ENCODE results near the gene CEP19.

Gene CEP19

DNA sequence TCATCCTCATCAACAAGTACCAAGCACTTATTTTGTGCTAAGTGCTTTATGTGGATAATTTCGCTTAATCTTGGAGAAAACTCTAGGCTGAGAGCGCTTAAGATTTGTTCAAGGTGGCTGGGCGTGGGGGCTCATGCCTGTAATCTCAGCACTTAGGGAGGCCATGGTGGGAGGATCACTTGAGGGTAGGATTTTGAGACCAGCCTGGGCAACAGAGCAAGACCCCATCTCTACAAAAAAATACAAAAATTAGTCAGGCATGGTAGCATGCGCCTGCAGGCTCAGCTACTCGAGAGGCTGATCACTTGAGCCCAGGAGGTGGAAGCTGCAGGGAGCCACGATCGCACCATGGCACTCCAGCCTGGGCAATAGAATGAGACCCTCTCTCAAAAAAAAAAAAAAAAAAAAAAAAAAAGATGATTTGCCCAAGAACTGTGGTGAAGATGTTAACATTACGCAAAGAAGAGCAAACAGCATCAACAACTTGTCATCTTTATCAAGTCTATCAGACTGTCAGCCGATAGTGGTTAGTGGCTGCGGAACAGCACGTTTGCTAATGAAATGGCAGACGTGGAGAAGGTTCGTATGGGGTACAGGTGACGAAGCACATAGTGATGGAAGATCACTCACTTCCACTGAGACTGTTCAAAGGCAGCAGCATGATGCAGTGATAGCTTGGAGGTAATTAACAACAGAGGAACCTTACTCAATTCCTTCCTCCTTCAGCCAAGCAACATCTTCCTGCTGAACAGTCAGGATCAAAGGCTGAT, 44.8 kb downstream of the CEP19 start:
- no peak for DNase-seq (ENCODE audit: low read depth in 2 of 2, low spot score in 1 of 2)

DNA sequence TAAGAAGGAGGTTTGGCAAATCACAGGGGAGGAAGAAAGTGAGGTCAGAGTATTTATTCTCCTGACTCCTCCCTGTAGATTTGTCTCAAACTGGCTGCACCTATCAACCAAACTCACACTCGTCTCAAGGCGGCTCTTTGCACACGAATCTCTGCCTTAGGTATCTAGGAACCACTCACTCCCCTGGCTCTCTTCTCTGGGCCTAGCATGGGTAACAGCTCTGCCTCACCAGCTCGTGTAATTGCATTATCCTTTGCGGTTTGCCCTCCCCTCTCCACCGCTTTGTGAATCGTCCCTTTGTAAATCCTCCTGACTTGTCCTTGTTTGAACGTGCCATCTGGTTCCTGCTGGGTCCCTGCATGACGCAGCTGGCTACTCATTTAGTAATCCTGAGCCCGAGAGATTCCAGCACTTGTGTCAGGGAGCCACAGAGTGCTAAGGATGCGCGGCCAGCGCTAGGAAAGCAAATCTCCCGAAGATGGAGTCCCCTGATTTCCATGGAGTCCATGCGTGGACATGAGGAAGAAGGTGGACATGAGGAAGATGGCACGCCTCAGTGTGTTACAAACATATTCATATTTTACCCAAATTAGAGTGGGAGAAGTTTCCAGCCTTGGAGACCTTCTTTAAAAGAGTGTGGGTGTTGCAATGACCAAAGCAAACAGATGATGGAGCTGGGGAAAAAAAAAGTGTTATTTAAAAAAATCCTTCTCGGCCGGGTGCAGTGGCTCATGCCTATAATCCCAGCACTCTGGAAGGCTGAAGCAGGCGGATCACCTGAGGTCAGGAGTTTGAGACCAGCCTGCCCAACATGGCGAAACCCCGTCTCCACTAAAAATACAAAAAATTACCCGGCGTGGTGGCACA, 45.8 kb downstream of the CEP19 start:
- no peak for DNase-seq (ENCODE audit: low read depth in 2 of 2, low spot score in 1 of 2)

DNA sequence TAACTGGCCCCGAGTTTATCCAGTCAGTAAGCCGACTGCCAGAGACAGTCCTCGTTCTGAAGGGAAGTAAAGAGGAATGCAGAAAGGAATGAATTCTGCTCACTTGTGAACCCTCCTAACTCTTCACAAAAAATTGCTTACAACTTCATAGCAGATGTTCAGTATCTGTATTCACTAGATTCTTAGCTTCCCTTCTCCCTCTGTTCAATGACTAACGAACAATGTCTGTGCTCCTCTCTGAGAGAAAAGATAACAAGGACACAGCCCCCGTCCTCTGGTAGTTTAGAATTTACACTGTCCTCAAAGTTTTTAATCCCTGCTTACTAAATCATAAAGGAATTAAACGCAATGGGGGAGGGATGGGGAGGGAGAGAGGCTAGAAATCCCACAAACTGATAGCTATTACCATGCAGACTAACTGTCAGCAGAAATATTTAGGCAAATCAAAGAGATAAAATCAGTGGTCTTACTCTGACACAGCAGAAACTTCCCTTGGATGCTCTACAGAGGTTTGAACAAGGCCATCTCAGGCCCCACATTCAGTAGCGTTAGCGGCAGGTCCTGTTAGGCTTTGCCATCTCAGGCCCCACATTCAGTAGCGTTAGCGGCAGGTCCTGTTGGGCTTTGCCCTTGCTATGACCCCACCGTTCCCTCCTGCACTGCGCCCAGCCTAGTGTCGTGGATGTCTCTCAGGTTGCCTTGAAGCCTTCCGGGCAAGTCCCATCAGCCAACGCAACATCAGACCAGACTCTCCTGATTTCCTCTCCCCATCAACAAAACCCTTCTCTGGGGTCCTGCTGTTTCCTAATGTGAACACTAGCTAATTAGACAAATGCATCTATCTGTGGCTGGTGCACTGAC, 49.1 kb downstream of the CEP19 start:
- no peak for DNase-seq (ENCODE audit: low read depth in 2 of 2, low spot score in 1 of 2)

DNA sequence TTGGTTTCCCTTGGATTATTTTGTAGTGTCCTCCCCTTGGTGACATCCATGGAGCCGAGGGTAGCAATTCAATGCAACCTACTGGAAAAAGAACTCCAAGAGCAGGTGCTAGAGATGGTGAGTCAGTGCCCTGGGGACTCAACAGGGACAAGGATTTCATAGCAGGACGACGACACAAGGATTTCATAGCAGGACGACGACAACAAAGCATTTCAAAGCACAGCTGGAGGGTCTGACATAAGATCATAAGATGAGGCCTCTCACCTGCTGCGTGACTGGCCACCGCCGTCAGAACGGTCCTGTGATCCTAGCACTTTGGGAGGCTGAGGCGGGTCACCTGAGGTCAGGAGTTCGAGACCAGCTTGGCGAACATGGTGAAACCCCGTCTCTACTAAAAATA, 50.0 kb downstream of the CEP19 start:
- DNase-seq (ENCODE audit: low read depth in 2 of 2, low spot score in 1 of 2): no peak

DNA sequence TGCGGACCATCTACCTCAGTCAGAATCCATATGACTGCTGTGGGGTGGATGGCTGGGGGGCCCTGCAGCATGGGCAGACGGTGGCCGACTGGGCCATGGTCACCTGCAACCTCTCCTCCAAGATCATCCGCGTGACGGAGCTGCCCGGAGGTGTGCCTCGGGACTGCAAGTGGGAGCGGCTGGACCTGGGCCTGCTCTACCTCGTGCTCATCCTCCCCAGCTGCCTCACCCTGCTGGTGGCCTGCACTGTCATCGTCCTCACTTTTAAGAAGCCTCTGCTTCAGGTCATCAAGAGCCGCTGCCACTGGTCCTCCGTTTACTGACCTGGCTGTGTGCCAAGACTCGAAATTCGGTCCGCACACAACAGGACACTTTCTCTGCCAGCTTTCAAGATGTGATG, 50.6 kb downstream of the CEP19 start:
- no peak for DNase-seq (ENCODE audit: low read depth in 2 of 2, low spot score in 1 of 2)

DNA sequence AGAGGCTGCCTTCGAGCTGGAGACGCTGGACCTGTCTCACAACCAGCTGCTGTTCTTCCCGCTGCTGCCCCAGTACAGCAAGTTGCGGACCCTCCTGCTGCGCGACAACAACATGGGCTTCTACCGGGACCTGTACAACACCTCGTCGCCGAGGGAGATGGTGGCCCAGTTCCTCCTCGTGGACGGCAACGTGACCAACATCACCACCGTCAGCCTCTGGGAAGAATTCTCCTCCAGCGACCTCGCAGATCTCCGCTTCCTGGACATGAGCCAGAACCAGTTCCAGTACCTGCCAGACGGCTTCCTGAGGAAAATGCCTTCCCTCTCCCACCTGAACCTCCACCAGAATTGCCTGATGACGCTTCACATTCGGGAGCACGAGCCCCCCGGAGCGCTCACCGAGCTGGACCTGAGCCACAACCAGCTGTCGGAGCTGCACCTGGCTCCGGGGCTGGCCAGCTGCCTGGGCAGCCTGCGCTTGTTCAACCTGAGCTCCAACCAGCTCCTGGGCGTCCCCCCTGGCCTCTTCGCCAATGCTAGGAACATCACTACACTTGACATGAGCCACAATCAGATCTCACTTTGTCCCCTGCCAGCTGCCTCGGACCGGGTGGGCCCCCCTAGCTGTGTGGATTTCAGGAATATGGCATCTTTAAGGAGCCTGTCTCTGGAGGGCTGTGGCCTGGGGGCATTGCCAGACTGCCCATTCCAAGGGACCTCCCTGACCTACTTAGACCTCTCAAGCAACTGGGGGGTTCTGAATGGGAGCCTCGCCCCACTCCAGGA, 51.5 kb downstream of the CEP19 start:
- no peak for DNase-seq (ENCODE audit: low read depth in 2 of 2, low spot score in 1 of 2)

DNA sequence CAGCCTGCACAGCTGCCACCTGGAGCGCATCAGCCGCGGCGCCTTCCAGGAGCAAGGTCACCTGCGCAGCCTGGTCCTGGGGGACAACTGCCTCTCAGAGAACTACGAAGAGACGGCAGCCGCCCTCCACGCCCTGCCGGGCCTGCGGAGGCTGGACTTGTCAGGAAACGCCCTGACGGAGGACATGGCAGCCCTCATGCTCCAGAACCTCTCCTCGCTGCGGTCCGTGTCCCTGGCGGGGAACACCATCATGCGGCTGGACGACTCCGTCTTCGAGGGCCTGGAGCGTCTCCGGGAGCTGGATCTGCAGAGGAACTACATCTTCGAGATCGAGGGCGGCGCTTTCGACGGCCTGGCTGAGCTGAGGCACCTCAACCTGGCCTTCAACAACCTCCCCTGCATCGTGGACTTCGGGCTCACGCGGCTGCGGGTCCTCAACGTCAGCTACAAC, 52.1 kb downstream of the CEP19 start:
- no peak for DNase-seq (ENCODE audit: low read depth in 2 of 2, low spot score in 1 of 2)
